Activated CD8-positive, alpha-beta memory T cell treated with anti-CD3 and anti-CD28 coated beads, Interleukin-2, amount 50 U/mL, for 4 hours (primary cell): ENCODE measurements around the gene SLMAP.

Experiments used
- DNase-seq: peaks from one replicate; pipeline ENCODE4 v3.0.0-alpha.2; 2020

Gene SLMAP

DNA sequence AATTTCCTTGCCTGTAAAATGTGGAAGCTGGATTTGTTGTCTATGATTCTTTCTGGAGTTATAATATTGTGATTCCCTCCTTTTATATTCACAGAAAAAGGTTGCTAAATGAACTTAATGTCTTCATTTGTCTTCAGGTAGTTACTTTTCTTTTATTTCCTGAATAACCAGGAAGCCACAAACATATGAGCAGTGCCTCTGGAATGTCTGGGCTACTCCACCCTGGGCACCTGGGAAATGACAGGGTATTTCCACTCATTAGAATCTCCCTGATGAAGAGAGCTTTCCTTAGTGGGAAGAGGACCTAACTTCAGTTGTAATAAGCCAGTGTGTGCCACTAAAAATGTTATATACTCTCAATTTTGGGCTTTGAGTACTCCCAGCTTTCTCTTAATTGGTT, 3.8 kb upstream of the SLMAP start:
- no peak for DNase-seq

DNA sequence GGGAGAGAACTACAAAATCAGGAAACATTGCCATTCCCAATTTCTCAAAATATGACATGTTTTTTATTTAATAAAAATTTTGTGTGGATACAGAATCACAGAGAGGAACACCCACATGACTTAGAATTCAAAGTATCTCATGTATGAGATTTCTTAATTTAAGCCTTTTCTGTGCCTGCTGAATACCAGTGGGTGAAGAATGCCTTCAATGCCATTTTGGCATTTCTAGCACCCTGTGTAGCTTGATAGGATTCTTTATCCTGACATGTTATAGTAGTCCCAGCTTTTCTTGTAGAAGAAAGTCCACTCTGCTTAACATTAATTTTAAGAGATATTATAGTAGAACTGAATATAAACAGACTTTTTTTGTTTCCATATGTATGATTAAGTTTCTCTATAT, 3.1 kb upstream of the SLMAP start:
- DNase-seq: no peak

DNA sequence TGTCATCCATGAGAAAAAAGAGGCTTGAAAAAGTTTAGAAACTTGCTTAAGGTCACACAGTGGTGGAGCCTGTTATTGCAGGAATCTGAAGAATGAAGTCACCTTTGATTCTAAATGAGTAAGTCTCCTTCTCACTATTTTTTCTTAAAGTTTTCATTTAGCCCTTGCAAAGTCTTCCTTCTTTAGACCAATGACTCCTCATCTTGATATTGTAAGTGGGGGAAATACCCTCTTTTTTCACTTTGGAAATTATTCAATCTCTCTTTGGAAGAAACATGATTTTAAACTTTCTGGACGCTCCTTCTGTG, 787 bp upstream of the SLMAP start:
- no peak for DNase-seq

DNA sequence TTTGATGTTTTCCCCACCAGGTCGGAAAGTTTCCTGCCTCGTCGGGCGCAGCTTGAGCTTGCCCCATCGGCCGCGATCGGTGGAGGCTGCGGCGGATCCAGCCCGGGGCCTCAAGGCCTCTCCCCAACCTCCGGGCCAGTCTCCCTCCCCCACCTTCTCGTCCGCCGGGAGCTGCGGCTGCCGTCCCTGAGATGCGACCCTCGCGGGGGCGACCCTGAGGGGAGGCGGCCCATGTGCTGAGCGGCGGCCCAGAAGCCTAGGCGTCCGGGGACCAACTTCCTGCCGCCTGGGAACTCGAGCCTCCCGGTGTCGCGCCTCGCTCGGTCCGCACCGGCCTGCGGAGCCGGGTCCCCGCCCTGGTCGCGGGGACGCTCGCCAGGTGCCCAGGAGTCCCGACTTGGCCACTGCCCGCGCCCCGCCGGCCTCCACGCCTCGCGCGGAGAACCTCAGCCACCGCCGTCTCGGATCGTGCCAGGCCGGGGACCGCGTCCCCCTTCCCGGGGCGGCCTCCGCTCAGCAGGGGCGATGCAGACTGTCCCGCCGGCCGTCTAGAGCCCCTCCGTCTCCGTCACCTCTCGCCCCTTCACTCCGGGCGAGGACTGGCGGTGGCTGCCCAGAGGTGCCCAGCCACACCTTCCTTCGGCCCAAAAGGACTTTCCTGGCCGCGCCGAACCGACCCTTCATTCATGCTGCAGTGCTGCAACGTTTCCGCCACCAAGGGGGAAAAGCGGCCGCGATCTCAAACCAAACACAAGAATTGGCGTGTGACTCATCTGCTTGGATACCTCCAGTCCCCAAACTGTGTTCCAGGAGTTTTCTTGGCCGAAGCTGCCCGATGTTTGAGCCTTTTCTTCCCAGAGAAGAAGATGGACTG, 656 bp downstream of the SLMAP start:
- peak; percentile 36 for DNase-seq

DNA sequence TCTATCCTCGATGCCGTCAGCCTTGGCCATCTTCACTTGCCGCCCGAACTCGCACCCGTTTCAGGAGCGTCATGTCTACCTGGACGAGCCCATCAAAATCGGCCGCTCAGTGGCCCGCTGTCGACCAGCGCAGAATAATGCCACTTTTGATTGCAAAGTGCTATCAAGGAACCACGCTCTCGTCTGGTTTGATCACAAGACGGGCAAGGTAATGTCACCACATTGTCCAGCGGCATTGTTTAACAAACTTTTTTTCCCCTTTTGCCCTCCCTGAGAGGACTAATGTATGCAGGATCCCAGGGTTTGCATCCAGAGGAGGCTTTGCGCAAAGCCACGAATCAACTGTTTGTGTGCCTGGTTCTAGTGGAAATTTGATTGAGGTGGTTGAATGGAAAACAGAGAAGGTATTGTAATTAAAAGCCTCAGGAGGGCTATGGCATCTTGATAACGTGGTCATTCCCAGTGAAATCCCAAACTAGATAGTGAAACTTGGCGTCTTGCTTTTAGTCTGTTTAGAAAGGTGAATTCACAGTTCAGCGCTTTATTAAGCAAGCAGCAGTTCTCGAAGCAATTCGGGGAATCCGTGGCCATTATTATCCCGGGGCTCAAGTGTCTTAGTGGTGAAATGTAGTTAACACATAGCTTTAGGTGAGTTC, 1.7 kb downstream of the SLMAP start:
- no peak for DNase-seq

DNA sequence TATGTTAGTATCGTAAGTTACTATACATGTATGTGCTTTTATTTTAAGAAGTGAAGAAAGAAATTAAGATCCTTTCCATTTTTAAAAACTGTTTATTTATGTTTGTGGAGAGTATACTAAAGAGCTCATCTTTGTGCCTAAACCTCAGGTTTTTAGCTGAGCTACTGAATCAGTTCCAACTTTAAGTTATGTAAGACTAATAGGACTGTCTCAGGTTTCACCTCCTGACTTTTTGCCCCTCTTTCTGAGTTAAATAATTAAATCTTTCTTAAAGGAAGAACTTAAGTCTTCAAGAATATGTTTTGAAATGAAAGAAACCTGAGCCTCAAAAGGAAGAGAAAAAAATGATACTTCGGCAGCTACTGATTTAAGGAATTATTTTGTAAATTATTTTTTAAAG, 2.6 kb downstream of the SLMAP start:
- no peak for DNase-seq

DNA sequence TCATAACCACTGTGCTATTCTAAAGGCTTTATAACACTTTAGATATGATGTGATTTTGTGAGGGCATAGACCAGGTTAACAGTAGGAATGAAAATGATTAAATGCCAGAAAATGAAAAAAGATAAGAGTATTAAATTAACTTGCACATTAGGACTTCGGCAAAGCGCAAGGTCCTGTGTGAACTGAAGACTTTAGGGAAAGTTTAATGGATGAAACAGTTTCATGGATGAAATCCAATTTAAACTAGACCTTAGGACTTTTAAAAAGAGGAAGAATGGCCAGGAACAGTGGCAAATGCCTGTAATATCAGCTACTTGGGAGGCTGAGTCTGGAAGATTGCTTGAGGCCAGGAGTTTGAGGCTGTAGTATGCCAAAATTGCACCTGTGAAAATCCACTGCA, 8.7 kb downstream of the SLMAP start:
- DNase-seq: no peak

DNA sequence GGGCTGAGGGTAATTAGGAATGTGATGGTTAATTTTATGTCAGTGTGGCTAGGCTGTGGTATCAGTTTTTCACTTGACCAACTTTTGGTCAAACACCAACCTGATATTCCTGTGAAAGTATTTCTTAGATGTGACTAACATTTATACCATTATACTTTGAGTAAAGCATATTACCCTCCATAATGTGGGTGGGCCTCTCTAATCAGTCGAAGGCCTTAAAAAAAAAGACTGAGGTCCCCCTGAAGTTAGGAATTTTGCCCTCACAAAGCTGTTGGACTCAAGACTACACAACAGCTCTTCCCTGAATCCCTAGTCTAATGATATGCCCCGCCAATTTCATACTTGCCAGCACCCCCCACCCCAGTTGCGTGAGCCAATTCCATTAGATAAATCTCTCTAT, 12.5 kb downstream of the SLMAP start:
- no peak for DNase-seq

DNA sequence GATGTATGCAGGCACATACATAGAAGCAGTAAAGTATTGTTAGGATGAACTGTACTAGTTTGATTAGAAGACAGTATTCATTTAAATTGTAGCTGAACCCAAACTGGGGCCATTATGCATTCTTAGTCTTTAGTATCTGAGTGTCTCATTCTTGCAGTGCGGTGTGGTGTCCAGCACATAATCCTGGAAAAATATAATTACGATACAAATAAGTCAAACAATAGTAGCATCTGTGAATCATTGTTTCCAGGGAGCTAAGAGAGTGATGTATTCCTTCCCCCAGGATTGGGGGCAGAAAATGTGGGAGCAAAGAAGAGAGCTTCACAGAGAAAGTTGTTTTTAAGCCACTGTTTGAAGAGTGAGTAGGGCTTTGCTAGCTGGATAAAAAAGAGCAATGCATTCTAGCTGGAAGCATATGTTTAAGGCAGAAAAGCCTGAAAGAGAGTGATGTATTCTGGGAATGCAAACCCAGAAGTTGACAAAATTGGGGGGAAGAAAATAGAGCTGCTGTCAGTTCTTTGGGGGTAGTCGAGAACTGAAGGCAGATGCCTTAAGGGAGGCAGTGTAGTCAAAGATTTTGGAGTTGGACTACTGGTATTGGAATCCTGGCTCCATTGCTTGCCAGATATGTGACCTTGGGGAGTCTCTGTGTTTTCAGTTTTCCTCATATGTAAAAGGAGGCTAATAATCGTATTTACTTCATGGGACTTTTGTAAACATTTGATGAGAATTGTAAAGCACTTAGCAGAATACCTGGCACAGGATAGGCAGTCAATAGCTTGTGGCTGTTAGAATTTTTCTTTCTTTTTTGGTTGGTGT, 14.1 kb downstream of the SLMAP start:
- no peak for DNase-seq

DNA sequence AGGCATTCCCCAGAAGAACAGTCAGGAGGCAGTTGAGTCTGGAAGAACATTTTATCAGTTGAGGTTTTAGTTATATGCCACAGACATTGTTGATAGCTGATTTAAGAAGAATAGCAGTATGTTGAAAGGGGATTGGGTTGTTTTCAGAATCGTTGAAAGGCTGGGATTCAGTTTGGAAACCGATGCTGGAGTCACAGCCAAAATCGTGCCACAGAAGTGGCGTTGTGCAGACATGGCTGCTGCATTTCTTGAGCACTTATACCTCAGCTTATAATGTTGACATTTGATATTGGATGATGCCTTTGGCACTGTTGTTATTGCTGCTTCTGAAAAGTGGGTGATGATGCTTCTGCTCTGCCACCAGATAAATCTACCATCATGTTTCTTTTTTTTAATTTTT, 16.1 kb downstream of the SLMAP start:
- no peak for DNase-seq

DNA sequence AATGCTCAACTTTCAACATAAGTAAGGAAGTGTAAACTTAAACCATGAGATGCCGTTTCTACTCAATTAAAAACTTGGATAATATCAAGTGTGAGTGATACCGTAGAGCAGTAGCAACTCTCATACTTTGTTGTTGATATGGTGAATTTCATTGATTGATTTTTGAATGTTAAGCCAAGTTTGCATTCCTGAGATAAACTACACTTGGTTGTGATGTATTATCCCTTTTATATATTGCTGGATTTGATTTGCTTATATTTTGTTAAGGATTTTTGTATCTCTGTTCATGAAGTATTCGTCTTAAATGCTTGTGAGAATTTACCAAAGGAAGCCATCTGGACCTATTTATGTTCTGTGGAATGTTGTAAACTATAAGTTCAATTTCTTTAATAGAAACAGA, 21.7 kb downstream of the SLMAP start:
- no peak for DNase-seq

DNA sequence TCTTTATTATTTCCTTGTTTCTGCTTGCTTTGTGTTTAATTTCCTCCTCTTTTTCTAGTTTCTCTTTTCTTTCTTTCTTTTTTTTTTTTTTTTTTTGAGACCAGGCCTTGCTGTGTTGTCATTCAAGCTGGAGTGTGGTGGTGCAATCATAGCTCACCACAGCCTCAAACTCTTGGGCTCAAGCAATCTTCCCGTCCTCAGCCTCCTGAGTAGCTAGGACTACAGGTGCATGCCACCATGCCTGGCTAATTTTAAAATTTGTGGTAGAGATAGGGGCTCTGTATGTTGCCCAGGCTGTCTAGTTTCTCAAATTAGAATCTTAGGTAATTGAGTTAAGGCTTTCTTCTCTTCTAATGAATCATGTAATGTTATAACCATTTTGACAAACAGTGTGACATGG, 22.4 kb downstream of the SLMAP start:
- DNase-seq: no peak

DNA sequence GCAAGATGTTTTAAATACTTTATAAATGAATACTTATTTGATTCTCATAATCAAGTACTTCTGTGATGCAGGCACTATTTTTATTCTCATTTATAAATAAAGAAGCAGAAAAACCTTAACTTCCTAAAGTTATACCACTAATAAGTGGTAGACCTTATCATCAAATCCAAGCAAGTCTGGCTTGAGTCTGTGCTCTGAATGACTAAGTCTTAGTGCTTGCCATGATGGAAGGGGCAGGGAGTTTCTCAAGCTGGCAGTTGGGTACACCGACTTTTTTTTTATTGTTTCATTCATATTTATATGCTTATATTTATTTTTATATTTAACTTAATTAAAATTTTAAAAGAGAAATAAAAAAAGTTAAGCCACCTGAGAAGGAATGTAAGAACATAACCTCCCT, 23.6 kb downstream of the SLMAP start:
- DNase-seq: no peak

DNA sequence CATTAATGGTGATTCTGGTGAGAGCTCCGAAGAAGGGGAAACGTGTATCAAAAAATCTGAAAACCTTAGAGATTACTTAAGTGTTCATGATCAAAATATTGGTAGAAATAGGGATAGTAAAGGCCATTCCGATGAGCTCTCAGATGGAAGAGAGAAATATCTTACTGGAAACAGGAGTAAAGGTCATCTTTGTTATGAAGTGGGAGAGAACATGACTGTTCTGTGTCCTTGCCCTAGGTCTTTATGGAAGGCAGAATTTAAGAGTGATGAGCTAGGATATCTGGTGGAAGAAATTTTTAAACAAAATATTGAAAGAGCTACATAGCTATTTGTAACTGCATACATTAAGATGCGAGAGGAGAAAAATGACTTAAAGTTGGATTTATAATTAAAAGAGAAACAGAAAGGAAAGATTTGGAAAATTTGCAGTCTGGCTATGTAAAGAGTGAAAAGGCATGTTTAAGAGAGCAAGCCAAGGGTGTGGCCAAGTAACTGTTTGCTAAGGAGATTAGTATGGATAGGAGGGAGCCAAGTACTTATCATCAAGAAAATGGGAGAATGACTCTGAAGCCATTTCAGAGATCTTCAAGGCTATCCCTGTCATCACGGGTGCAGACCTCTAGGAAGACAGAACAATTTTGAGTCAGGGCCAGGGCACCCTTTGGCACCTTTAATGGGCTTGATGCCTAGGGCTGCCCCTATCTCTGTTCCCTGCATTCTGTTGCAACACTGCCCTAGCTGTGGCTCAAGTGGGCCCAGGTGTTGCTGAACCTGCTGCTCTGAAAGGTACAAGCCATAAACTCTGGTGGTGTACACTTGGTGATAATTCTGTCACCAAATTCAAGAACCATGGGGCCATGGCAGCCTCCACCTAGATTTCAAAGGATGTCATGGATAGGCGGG, 27.3 kb downstream of the SLMAP start:
- DNase-seq: no peak

DNA sequence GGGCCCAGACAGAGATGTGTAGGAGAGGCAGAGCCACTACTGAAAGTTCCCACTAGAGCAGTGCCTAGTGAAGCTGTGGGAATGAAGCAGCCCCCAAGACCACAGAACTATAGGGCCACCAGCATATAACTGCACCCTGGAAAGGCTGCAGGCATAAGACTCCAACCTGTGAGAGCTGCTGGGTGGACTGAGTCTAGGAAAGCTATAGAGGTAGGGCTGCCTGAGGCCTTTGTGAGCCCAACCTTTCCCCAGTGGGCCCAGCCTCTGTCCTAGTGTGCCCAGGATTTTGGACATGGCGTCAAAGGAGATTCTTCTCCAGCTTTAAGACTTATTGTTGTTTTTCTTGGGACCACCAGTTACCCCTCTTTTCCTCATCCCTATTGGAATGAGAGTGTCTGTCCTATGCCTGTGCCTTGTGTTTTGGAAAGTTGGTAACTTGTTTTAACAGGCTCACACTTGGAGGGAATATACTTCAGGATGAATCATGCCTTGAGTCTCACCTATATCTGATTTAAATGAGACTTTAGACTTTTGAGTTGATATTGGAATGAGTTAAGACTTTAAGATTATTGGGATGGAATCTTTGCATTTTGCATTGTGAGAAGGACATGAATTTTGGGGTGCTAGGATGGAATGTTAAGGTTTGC, 28.1 kb downstream of the SLMAP start:
- DNase-seq: no peak

DNA sequence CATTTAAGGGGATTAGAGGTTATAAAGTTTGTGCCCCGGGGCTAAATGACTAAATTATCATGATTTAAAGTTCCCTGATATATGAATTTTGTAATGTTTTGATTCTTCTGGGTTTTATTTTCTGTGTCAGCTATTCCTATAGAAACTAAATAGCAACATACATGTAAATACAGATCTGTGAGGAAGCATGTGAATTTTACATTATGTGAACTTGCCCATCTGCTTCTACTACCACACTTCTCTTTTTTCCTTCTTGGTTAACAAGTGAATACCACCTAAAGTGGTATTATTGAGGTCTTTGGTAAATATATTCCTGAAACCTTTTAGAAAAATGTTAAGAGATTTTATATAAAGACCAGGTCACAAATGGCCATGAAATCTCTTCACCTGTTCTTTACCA, 29.3 kb downstream of the SLMAP start:
- DNase-seq: no peak

DNA sequence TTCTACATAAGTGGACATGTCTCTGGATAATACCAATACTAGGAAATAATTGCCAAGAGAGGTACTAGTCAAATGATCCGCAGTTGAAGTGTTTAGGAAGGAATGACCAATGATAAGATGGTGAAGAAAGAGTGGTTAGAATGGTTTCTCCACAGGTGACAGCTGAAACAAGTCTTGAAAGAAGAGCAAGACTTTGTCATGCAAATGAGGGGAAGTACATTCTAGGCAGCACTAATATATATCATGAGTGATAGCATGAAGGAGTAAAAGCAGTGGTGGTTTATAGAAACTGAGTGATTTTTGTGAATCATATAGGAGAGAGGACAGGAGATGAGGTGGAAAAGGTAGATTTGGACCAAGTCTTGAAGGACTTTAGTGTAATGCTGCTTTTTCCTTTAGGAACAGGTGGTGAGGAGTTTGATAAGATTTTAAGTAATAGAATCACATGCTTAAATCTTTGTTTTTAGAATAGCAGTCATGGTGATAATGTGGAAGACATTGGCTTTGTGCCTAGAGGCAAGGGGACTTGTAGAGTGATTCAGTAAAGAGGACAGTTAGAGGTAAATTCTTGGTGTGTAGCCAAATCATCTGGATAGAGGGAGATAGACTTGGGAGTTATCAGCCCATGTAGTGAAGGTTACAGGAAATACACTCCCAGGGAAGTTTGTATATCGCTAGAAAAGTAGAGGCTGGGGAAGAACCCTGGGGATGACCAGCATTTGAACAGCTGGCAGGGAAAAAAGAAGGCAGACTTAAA, 31.9 kb downstream of the SLMAP start:
- DNase-seq: no peak

DNA sequence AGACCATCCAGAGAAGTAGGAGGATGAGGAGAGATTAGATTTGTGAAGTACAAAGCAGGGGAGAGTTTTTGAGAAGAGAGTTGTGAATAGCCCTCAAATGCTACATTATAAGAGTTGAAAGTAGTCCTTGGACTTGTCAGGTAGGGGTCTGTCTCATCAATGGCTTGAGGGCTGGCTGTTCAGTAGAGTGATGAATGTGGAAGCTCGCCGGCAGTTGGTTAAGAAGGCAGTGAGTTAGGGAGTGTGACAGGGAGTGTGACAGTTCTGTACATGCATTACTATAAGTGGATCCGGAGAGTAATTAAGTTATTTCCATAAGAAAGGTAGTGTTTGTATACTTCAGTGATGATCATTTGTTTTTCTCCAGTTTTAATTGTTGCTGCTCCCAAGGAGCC, 32.5 kb downstream of the SLMAP start:
- DNase-seq: no peak

DNA sequence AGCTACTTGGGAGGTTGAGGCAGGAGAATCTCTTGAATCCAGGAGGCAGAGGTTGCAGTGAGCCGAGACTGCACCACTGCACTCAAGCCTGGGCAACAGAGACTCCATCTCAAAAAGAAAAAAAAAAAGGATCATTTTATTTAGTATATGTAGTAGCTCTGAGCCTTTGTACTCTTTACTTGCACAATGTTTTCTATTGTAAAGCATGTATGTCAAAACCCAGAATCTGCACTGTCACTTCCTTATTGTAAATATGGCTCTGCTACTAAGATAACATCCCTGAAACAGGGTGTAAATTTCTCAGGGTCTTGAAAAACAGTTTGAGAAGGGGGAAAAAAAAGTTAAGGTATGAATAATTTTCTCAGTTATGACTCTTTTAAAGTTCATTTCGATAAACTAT, 35.1 kb downstream of the SLMAP start:
- DNase-seq: no peak

DNA sequence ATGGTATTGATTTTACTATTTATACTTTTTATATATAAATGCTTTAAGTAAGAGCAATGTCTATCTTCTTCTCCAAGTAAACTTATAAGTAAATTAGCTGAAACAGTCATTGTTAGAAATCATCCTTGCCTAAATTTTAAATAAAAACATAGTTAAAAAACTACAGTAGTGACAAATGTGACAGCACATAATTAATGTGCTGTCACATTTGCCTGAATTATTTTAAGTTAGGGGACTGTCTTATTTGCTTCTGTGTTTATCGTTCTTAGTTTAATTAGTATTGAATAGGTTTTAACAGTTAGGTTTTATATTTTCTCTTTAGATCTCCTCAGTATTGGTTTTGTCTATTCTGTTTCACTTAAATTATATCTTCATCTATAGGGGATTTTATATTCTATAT, 36.1 kb downstream of the SLMAP start:
- no peak for DNase-seq

DNA sequence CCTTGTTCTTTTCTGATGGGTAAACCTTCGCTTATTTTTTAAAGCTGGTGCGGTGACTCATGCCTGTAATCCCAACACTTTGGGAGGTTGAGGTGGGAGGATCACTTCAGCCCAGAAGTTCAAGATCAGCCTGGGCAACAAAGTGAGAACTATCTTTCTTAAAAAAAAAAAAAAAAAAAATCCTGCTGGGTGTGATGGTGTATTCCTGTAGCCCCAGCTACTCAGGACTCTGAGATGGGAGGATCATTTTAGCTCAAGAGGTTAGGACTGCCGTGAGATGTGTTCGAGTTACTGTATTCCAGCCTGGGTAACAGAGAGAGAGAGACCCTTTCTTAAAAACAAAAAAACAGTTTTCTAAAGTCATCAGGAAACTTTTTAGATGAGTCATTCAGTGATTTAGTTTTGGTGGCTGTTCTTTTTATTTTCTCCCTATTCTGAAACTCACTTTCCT, 37.7 kb downstream of the SLMAP start:
- no peak for DNase-seq

DNA sequence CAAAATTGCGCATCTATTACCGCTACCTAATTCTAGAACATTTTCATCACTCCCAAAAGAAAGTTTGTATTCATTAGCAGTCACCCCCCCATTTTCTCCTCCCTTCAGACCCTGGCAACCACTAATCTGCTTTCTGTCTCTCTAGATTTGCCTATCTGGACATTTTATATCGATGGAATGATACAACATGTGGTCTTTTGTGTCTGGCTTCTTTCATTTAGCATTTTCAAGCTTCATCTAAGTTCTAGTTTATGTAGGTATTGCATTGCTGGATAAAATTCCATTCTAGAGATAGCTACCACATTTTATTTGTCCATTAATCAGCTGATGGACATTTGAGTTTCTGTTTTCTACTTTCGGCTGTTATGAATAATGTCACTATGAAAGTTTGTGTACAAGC, 38.4 kb downstream of the SLMAP start:
- no peak for DNase-seq
